CD14-positive monocyte (primary cell): Measurements from ENCODE around the gene PHF23. TPM values are rescaled to one million over a fixed set of nuclear protein-coding genes. Genes with fewer than 3 reads are reported as not detected.
A peak's percentile ranks its signal among the peaks of the same experiment; 100 is the strongest.

Experiments
- DNase-seq, 3 donors: peaks; one replicate each; pipeline ENCODE4 v3.0.0-alpha.2; 2011 to 2022
- H2AFZ ChIP-seq: 2 replicates; pipeline ENCODE4 v1.6.0; 2012; ENCODE audit warnings: mild to moderate bottlenecking, low read depth, low read length, inconsistent platforms; ENCODE audit not compliant: insufficient read depth, poor library complexity, severe bottlenecking
- H3K27ac ChIP-seq, 2 donors: 1 replicate in 1 of 2; 2 replicates in 1 of 2; pipeline ENCODE4 v1.5.1; 2012 to 2013; ENCODE audit warnings: low read length in 2 of 2, control low read depth in 1 of 2, inconsistent platforms in 1 of 2, low read depth in 1 of 2, mild to moderate bottlenecking in 1 of 2
- H3K27me3 ChIP-seq, 2 donors: one replicate each; pipeline versions ENCODE4 v1.6.0 to v1.6.1; 2011 to 2013; ENCODE audit warnings: low read length in 2 of 2; ENCODE audit not compliant: control insufficient read depth in 2 of 2, insufficient read depth in 2 of 2
- H3K36me3 ChIP-seq, 2 donors: replicated peaks in 1 of 2; 1 replicate in 1 of 2; 2 replicates in 1 of 2; pipeline versions ENCODE4 v1.5.1 to v1.6.1; 2012 to 2013; ENCODE audit warnings: low read length in 2 of 2, control low read depth in 1 of 2, inconsistent platforms in 1 of 2, mild to moderate bottlenecking in 1 of 2; ENCODE audit not compliant: insufficient read depth in 2 of 2, control insufficient read depth in 1 of 2
- H3K4me1 ChIP-seq, 2 donors: 1 replicate in 1 of 2; 2 replicates in 1 of 2; pipeline versions ENCODE4 v1.5.1 to v1.6.1; 2012 to 2013; ENCODE audit warnings: low read length in 2 of 2, control low read depth in 1 of 2, inconsistent platforms in 1 of 2, mild to moderate bottlenecking in 1 of 2, moderate library complexity in 1 of 2; ENCODE audit not compliant: insufficient read depth in 2 of 2, control insufficient read depth in 1 of 2
- H3K4me2 ChIP-seq: replicated peaks from 2 replicates; pipeline ENCODE3; 2012; ENCODE audit warnings: low read length, moderate library complexity, mild to moderate bottlenecking; ENCODE audit not compliant: poor library complexity, severe bottlenecking; ENCODE audit errors: extremely low read depth
- H3K4me3 ChIP-seq, 3 experiments: fragments of 200-600 bp in 1 of 3; sonication (generic) in 1 of 3; replicated peaks in 1 of 3; 1 replicate in 2 of 3; 2 replicates in 1 of 3; pipeline ENCODE4 v1.5.1; 2011 to 2013; ENCODE audit warnings: low read length in 3 of 3, mild to moderate bottlenecking in 3 of 3, control low read depth in 2 of 3, low read depth in 2 of 3, inconsistent platforms in 1 of 3, moderate library complexity in 1 of 3
- H3K79me2 ChIP-seq: 2 replicates; pipeline ENCODE4 v1.6.0; 2012; ENCODE audit warnings: mild to moderate bottlenecking, control low read depth, inconsistent platforms, low read length, moderate library complexity; ENCODE audit not compliant: insufficient read depth
- H3K9ac ChIP-seq: 2 replicates; pipeline ENCODE4 v1.6.0; 2017; ENCODE audit warnings: low read length, mild to moderate bottlenecking; ENCODE audit not compliant: insufficient read depth, poor library complexity, severe bottlenecking
- H3K9me3 ChIP-seq, 2 donors: replicated peaks in 1 of 2; 1 replicate in 1 of 2; 2 replicates in 1 of 2; pipeline versions ENCODE4 v1.5.1 to v1.6.1; 2012 to 2013; ENCODE audit warnings: low read length in 2 of 2, control low read depth in 1 of 2; ENCODE audit not compliant: control insufficient read depth in 1 of 2, insufficient read depth in 1 of 2
- H4K20me1 ChIP-seq: 2 replicates; pipeline ENCODE4 v1.6.0; 2012; ENCODE audit warnings: mild to moderate bottlenecking, low read length, control low read depth, moderate library complexity; ENCODE audit not compliant: insufficient read depth
- H3K27ac Mint-ChIP-seq, 7 donors: one replicate each; pipeline ENCODE4 v1.8.0; 2020; ENCODE audit warnings: mild to moderate bottlenecking in 7 of 7, mixed read lengths in 7 of 7, moderate library complexity in 6 of 7, inconsistent platforms in 2 of 7
- H3K27me3 Mint-ChIP-seq, 3 donors: one replicate each; pipeline ENCODE4 v1.8.0; 2021 to 2022; ENCODE audit warnings: low read depth in 3 of 3, mild to moderate bottlenecking in 3 of 3, mixed read lengths in 3 of 3, moderate library complexity in 3 of 3, inconsistent platforms in 1 of 3
- H3K36me3 Mint-ChIP-seq, 2 donors: one replicate each; pipeline ENCODE4 v1.8.0; 2020; ENCODE audit warnings: mixed read lengths in 2 of 2, inconsistent platforms in 1 of 2, mild to moderate bottlenecking in 1 of 2
- H3K4me1 Mint-ChIP-seq: one replicate; pipeline ENCODE4 v1.8.0; 2020; ENCODE audit warnings: mild to moderate bottlenecking, mixed read lengths
- H3K4me3 Mint-ChIP-seq, 2 donors: one replicate each; pipeline ENCODE4 v1.8.0; 2020; ENCODE audit warnings: mild to moderate bottlenecking in 2 of 2, mixed read lengths in 2 of 2, moderate library complexity in 1 of 2
- H3K9me3 Mint-ChIP-seq, 7 donors: one replicate each; pipeline ENCODE4 v1.8.0; 2020 to 2022; ENCODE audit warnings: mixed read lengths in 7 of 7, mild to moderate bottlenecking in 6 of 7, moderate library complexity in 6 of 7, inconsistent platforms in 2 of 7
- WGBS: methylation state at CpG from one replicate; pipeline ENCODE4 v1.1.5; 2013; ENCODE audit warnings: missing lambda C conversion rate; ENCODE audit not compliant: insufficient coverage; 5-methylcytosine and 5-hydroxymethylcytosine counted together
- intact Hi-C, 2 donors: fragments of 100-400 bp; cut with micrococcal nuclease; formaldehyde crosslinking; loops; one replicate each; pipeline versions ENCODE4 v1.15.0 to v1.15.1; 2023
- polyA plus RNA-seq, 3 donors: library from polyadenylated mRNA; depleted of rRNA in 1 of 3; unstranded in 2 of 3; stranded (reverse) in 1 of 3; fragments of 300-500 nt in 2 of 3; fragments of >200 nt in 1 of 3; fragmentation: Illumina TruSeq in 2 of 3; gene quantifications; 1 replicate in 2 of 3; 2 replicates in 1 of 3; pipeline ENCODE4 v1.2.3, GENCODE V29; 2012 to 2021
- TF ChIP-seq, protein P1 (sequence below): fragments of 200-600 bp; IDR thresholded peaks from one replicate; pipeline ENCODE4 v1.8.0; 2022; ENCODE audit warnings: antibody characterized with exemption, mild to moderate bottlenecking

Gene PHF23
- polyA plus RNA-seq, 3 donors = 12.0 to 18.0 (median 12.9) TPM

DNA sequence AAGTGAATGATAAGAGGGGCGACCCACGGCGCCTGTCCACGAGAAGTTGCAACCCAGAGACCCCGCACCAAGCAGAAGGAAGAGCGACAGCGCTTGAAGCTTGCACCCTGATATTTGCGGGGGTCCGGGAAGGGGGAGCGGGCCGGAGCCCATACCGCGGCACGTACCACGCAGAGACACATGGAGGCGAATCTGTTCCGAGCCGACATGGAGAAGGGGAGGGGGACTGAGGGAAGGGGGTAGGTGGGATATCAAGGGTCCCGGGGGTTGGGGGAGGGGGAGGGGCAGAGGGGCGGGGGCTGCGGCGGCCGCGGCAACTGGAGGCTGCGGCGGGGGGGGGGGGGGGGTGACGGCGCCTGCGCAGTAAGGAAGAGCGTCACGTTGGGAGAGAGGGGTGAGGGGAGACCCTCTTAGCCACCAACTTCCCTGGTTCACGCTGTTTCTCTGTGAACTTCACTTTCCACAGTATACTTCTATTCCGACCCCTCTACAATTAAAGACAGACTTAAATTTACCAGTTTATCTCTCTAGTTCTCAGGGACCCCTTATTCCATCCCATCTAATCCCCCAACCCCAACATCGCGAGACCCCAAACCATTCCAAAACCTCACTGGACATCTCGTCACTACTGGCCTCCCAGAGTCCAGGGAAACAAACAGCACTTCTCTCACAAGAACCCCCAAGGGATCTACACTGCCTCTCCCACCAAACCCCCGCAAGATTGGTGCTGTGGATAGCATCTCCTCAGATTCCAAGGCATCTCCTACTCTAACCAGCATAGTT is 27.6 kb downstream of the PHF23 start:
- Histone ChIP-seq H3K4me3 (no peak overlapping the region), H3K9ac (no peak overlapping the region), H3K27ac (no peak overlapping the region), H3K36me3 (no peaks in the 10 kb centered on the region), H3K79me2 (peaks cover 67% of the 10 kb centered on the region), H3K27me3 (no peaks in the 10 kb centered on the region), H3K4me1 (peaks cover 32 to 34% of the 10 kb centered on the region in 2 donors), H3K9me3 (no peaks in the 10 kb centered on the region), H3K4me2 (no peak overlapping the region), H4K20me1 (peaks cover 68% of the 10 kb centered on the region), H2AFZ (no peak overlapping the region)
- no peak for DNase-seq
- Mint-ChIP-seq H3K27ac (peak overlapping the region in 3 of 7 donors; percentile 33 to 71 (median 54)), H3K27me3 (peaks cover 0 to 14% (median 4%) of the 10 kb centered on the region in 3 donors), H3K36me3 (peaks cover 4 to 22% of the 10 kb centered on the region in 2 donors), H3K9me3 (no peaks in the 10 kb centered on the region), H3K4me3 (no peak overlapping the region), H3K4me1 (peaks cover 43% of the 10 kb centered on the region)
- WGBS = 70% methylated on average over 11 of the region's 37 CpGs
- TF ChIP-seq, protein P1, sequence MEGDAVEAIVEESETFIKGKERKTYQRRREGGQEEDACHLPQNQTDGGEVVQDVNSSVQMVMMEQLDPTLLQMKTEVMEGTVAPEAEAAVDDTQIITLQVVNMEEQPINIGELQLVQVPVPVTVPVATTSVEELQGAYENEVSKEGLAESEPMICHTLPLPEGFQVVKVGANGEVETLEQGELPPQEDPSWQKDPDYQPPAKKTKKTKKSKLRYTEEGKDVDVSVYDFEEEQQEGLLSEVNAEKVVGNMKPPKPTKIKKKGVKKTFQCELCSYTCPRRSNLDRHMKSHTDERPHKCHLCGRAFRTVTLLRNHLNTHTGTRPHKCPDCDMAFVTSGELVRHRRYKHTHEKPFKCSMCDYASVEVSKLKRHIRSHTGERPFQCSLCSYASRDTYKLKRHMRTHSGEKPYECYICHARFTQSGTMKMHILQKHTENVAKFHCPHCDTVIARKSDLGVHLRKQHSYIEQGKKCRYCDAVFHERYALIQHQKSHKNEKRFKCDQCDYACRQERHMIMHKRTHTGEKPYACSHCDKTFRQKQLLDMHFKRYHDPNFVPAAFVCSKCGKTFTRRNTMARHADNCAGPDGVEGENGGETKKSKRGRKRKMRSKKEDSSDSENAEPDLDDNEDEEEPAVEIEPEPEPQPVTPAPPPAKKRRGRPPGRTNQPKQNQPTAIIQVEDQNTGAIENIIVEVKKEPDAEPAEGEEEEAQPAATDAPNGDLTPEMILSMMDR = no peak
- intact Hi-C loops = loop anchor here in 1 of 2 donors (10.0 kb wide), 1 partner anchor 193 kb away; the partner anchor contains the start of genes NLGN2 and TMEM256

DNA sequence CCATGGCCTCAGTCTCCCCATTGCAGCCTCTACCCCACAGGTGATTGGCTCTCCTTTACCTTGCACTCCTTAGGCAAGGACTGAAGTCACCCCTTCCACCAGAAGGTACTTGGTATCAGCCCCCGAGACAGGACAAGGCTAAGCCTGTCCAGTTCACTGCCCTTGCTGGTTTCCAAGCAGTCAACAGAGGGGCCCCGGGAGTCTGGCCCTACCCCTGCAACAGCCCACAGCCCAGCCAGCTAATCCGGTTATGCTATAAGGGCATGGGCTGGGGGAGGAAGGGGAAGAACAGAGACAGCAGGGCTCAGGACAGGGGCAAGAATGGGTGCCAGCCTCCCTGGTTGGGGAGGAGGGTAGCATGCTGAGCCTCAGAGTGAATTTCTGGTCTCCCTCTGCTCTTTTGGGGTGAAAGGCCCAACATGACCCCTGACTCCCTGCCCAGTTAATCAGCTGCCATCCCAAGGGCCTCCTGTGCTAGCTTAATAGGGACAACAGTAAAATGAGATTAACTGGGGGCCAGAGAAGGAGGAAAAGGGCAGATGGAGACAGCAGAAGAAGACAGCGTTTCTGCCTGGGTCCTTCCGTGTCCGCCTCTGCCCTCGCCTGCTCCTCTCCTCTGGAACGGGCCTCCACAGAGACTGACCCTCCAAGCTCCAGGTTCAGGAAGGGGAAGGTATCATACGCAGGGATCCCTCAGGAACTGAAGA is 30.4 kb downstream of the PHF23 start:
- no peaks in the 10 kb centered on the region for H3K27me3 ChIP-seq
- Mint-ChIP-seq H3K4me1 (peaks cover 42% of the 10 kb centered on the region), H3K9me3 (no peaks in the 10 kb centered on the region), H3K36me3 (peaks cover 6 to 25% of the 10 kb centered on the region in 2 donors), H3K27me3 (peaks cover 0 to 15% (median 4%) of the 10 kb centered on the region in 3 donors), H3K27ac (no peak overlapping the region), H3K4me3 (no peak overlapping the region)
- TF ChIP-seq, protein P1 = no peak
- no peak overlapping the region for H3K27ac ChIP-seq
- H3K4me3 ChIP-seq = no peak overlapping the region
- no peak overlapping the region for H3K4me2 ChIP-seq
- 93% methylated on average over 4 of the region's 9 CpGs for WGBS
- peaks cover 20 to 23% of the 10 kb centered on the region in 2 donors for H3K4me1 ChIP-seq
- no peaks in the 10 kb centered on the region for H3K36me3 ChIP-seq
- H3K9ac ChIP-seq = no peak overlapping the region
- peaks cover 50% of the 10 kb centered on the region for H3K79me2 ChIP-seq
- H3K9me3 ChIP-seq = no peaks in the 10 kb centered on the region
- H4K20me1 ChIP-seq = peaks cover 54% of the 10 kb centered on the region
- no peak for DNase-seq
- H2AFZ ChIP-seq = no peak overlapping the region
- intact Hi-C loops = no loop called here
